GM19043 (cell line): Measurements from ENCODE around the gene TAX1BP3.

Experiments
- ATAC-seq: cut with Tn5 transposase; IDR thresholded peaks from one replicate; pipeline ENCODE4 v1.9.1; 2021; ENCODE audit warnings: low read depth; ENCODE audit not compliant: unreplicated experiment

TAX1BP3 gene

GRCh38 chr17:3659541-3660111 lies 8.8 kb downstream of the TAX1BP3 start:
- no peak for ATAC-seq

- no peak for ATAC-seq
Measured at GRCh38 chr17:3658784-3659449, 9.5 kb downstream of the TAX1BP3 start.

GRCh38 chr17:3657874-3658783 lies 10.2 kb downstream of the TAX1BP3 start:
- no peak for ATAC-seq

- no peak for ATAC-seq
Measured at GRCh38 chr17:3657588-3657869, 10.8 kb downstream of the TAX1BP3 start.

GRCh38 chr17:3656755-3657587 lies 11.4 kb downstream of the TAX1BP3 start:
- no peak for ATAC-seq

GRCh38 chr17:3656353-3656752 lies 12.0 kb downstream of the TAX1BP3 start:
- ATAC-seq = no peak

GRCh38 chr17:3655766-3656165 lies 12.6 kb downstream of the TAX1BP3 start:
- no peak for ATAC-seq

GRCh38 chr17:3647769-3648555 lies 20.4 kb downstream of the TAX1BP3 start:
- ATAC-seq = no peak

GRCh38 chr17:3647251-3647650 lies 21.1 kb downstream of the TAX1BP3 start:
- ATAC-seq = no peak

- ATAC-seq = no peak
Measured at GRCh38 chr17:3645310-3645709, 23.1 kb downstream of the TAX1BP3 start.

GRCh38 chr17:3643889-3644349 lies 24.5 kb downstream of the TAX1BP3 start:
- ATAC-seq = no peak

GRCh38 chr17:3641717-3642486 lies 26.5 kb downstream of the TAX1BP3 start:
- no peak for ATAC-seq

GRCh38 chr17:3641014-3641413 lies 27.4 kb downstream of the TAX1BP3 start:
- no peak for ATAC-seq

- no peak for ATAC-seq
Measured at GRCh38 chr17:3639981-3640596, 28.3 kb downstream of the TAX1BP3 start.

GRCh38 chr17:3636908-3637373 lies 31.4 kb downstream of the TAX1BP3 start:
- ATAC-seq = no peak

GRCh38 chr17:3636154-3636907 lies 32.0 kb downstream of the TAX1BP3 start, which contains the start of the genes CTNS and SHPK:
CTNS (plus strand) TSS chr17:3636760; CDS start chr17:3640207, 3,447 bp downstream.
SHPK (minus strand) TSS chr17:3636250; CDS start chr17:3636219, 31 bp downstream.
- ATAC-seq = peak; percentile 94

- ATAC-seq = no peak
Measured at GRCh38 chr17:3635474-3636153, 32.8 kb downstream of the TAX1BP3 start.
